Sigmoid colon (tissue), 7 donors: ENCODE data around the gene SPTLC1. TPM values are rescaled to one million over a fixed set of nuclear protein-coding genes. Genes with fewer than 3 reads are reported as not detected.

Experiments used
- DNase-seq: peaks from one replicate; pipeline ENCODE4 v3.0.0-alpha.2; 2019
- H3K27ac ChIP-seq, 4 donors: fragments of 200-600 bp; sonication (generic); one replicate each; pipeline ENCODE4 v1.5.1; 2016 to 2019; ENCODE audit warnings: mild to moderate bottlenecking in 1 of 4
- H3K27me3 ChIP-seq, 3 donors: fragments of 200-600 bp; sonication (generic); one replicate each; pipeline ENCODE4 v1.5.1; 2019; ENCODE audit warnings: mild to moderate bottlenecking in 1 of 3
- H3K36me3 ChIP-seq, 4 donors: fragments of 200-600 bp; sonication (generic); one replicate each; pipeline ENCODE4 v1.5.1; 2016 to 2019
- H3K4me1 ChIP-seq, 4 donors: fragments of 200-600 bp; sonication (generic); one replicate each; pipeline ENCODE4 v1.5.1; 2017 to 2019
- H3K4me3 ChIP-seq, 4 donors: fragments of 200-600 bp; sonication (generic); one replicate each; pipeline ENCODE4 v1.5.1; 2017 to 2019; ENCODE audit warnings: mild to moderate bottlenecking in 2 of 4, moderate library complexity in 1 of 4
- H3K9me3 ChIP-seq, 4 donors: fragments of 200-600 bp in 3 of 4; sonication (generic) in 3 of 4; one replicate each; pipeline versions ENCODE4 v1.5.1 to v1.6.1; 2013 to 2019
- EP300 ChIP-seq, 4 donors: sonication (generic); formaldehyde crosslinking; IDR thresholded peaks; one replicate each; pipeline ENCODE4 v1.6.1; 2017; ENCODE audit warnings: antibody characterized with exemption in 4 of 4
- POLR2A ChIP-seq, 2 donors: fragments of 450-650 bp; IDR thresholded peaks; one replicate each; pipeline ENCODE4 v1.6.1; 2016; ENCODE audit warnings: antibody characterized with exemption in 2 of 2, mild to moderate bottlenecking in 2 of 2, moderate library complexity in 2 of 2
- POLR2AphosphoS5 ChIP-seq, 4 donors: sonication (generic); formaldehyde crosslinking; IDR thresholded peaks; one replicate each; pipeline ENCODE4 v1.6.1; 2017; ENCODE audit warnings: antibody characterized with exemption in 4 of 4
- WGBS, 2 donors: extraction: QIAGEN DNeasy Blood & Tissue Kit; methylation state at CpG; one replicate each; pipeline ENCODE4 v1.1.7; 2013; 5-methylcytosine and 5-hydroxymethylcytosine counted together
- intact Hi-C: fragments of 100-400 bp; cut with DNase I; formaldehyde crosslinking; loops from one replicate; pipeline ENCODE4 v1.15.1; 2023
- polyA plus RNA-seq, 3 donors: library from polyadenylated mRNA; stranded (reverse); fragments of 200-250 nt; gene quantifications; one replicate each; pipeline ENCODE4 v1.2.3, GENCODE V29; 2013
- small RNA-seq, 3 donors: library from RNA; depleted of rRNA; stranded (forward); fragments of <200 nt; gene quantifications; one replicate each; pipeline ENCODE3, GENCODE V24; 2016
- total RNA-seq, 4 donors: library from RNA; depleted of rRNA; stranded (reverse); fragments of >200 nt; gene quantifications; one replicate each; pipeline ENCODE4 v1.1.0, GENCODE V29; 2016
- TF ChIP-seq, protein P1 (sequence below), 4 experiments: fragments of 450-650 bp in 3 of 4; fragments of 200-600 bp in 1 of 4; IDR thresholded peaks; one replicate each; pipeline ENCODE4 v1.5.1; 2016 to 2019; ENCODE audit warnings: antibody characterized with exemption in 4 of 4, mild to moderate bottlenecking in 3 of 4, moderate library complexity in 2 of 4
- donor health status: healthy with polysubstance abuse.
- donor health status: Bipolar disorder and iron deficiency.
- donor health status: healthy.

Gene SPTLC1
- total and polyA plus RNA-seq, 7 donors, result 10.2 to 75.4 (median 55.0) TPM

DNA sequence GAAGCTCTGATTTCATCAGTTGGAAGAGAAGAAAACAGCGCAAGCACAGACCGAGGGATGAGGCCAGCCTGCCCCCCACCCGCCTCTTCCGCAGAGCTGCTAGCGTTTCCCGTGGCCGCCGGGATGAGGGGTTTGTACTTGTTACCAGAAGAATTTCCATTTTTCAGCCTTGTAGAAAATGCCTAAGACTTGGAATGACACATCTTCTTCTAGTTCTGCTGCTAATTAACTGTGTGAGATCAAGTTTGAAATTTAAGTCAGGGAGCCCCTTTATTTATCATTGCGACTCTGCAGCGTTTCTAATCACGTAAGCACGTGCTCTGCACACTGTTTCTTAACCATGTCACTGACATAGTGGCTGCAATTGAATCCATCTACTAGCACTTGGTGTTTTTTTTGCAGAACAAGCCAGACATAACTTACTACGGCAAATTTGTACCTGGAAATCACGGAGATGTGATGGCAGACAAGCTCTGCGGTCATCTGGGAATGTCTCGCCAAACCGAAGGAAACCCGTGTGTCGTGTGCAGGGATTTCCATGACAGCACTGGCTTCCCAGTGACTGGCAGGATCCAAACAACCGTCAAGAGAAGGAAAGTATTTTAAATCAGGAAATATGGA is 123.4 kb downstream of the SPTLC1 start:
- Histone ChIP-seq H3K36me3 (no peaks in the 10 kb centered on the region), H3K9me3 (no peaks in the 10 kb centered on the region), H3K4me1 (no peaks in the 10 kb centered on the region), H3K27ac (no peak overlapping the region), H3K27me3 (no peaks in the 10 kb centered on the region), H3K4me3 (no peak overlapping the region)
- intact Hi-C loops, result no loop called here
- TF ChIP-seq POLR2AphosphoS5 (IDR thresholded peaks at IDR 0.05), result no peak
- TF ChIP-seq EP300 (IDR thresholded peaks at IDR 0.05), result no peak
- TF ChIP-seq, protein P1, sequence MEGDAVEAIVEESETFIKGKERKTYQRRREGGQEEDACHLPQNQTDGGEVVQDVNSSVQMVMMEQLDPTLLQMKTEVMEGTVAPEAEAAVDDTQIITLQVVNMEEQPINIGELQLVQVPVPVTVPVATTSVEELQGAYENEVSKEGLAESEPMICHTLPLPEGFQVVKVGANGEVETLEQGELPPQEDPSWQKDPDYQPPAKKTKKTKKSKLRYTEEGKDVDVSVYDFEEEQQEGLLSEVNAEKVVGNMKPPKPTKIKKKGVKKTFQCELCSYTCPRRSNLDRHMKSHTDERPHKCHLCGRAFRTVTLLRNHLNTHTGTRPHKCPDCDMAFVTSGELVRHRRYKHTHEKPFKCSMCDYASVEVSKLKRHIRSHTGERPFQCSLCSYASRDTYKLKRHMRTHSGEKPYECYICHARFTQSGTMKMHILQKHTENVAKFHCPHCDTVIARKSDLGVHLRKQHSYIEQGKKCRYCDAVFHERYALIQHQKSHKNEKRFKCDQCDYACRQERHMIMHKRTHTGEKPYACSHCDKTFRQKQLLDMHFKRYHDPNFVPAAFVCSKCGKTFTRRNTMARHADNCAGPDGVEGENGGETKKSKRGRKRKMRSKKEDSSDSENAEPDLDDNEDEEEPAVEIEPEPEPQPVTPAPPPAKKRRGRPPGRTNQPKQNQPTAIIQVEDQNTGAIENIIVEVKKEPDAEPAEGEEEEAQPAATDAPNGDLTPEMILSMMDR (IDR thresholded peaks at IDR 0.05), result no peak
- no peak for TF ChIP-seq POLR2A (IDR thresholded peaks at IDR 0.05)
- no peak for DNase-seq
- 89 to 93% methylated on average over 20 of the region's 20 CpGs for WGBS, 2 donors

- H3K27ac ChIP-seq, result no peak overlapping the region
- TF ChIP-seq EP300 (IDR thresholded peaks at IDR 0.05), result no peak
- no peak for TF ChIP-seq POLR2A (IDR thresholded peaks at IDR 0.05)
- TF ChIP-seq, protein P1 (IDR thresholded peaks at IDR 0.05), result no peak
- no peak for TF ChIP-seq POLR2AphosphoS5 (IDR thresholded peaks at IDR 0.05)
- no peak overlapping the region for H3K4me3 ChIP-seq
- WGBS, 2 donors, result 91 to 94% methylated on average over 2 of the region's 2 CpGs
- H3K9me3 ChIP-seq, result peaks cover 0 to 3% (median 0%) of the 10 kb centered on the region in 4 donors
- intact Hi-C loops, result no loop called here
- H3K27me3 ChIP-seq, result no peaks in the 10 kb centered on the region
- H3K36me3 ChIP-seq, result no peaks in the 10 kb centered on the region
- DNase-seq, result no peak
- H3K4me1 ChIP-seq, result no peaks in the 10 kb centered on the region
Measured at GRCh38 chr9:91986248-91986647, 129.0 kb downstream of the SPTLC1 start.

GRCh38 chr9:91985692-91986091 is 129.5 kb downstream of the SPTLC1 start:
- TF ChIP-seq POLR2AphosphoS5 (IDR thresholded peaks at IDR 0.05) (no peak), POLR2A (IDR thresholded peaks at IDR 0.05) (no peak), EP300 (IDR thresholded peaks at IDR 0.05) (no peak)
- TF ChIP-seq, protein P1 (IDR thresholded peaks at IDR 0.05), result no peak
- Histone ChIP-seq H3K27ac (no peak overlapping the region), H3K4me3 (no peak overlapping the region), H3K36me3 (no peaks in the 10 kb centered on the region), H3K4me1 (no peaks in the 10 kb centered on the region), H3K27me3 (no peaks in the 10 kb centered on the region), H3K9me3 (peaks cover 0 to 8% (median 0%) of the 10 kb centered on the region in 4 donors)
- intact Hi-C loops, result no loop called here
- 89 to 91% methylated on average over 2 of the region's 2 CpGs for WGBS, 2 donors
- no peak for DNase-seq

Small RNA genes within 50 kb of the gene (small RNA-seq; reads per million reads assigned to genes)
- 0 reads per million in 3 donors for gene MTATP6P29
- gene MTND4LP7, result 0 reads per million in 3 donors

Other genes starting within 250 kb of the SPTLC1 start
- gene ROR2, start 165.2 kb downstream of the SPTLC1 start, total RNA-seq, result 10 to 100 TPM; 51.4 to 81.7 (median 59.8) TPM
- 1 to 10 TPM in 2 of 3 donors, under 1 TPM in 1; 0.46 to 7.6 (median 1.2) TPM for gene ROR2, start 165.2 kb downstream of the SPTLC1 start, polyA plus RNA-seq
- gene IARS1, start 178.3 kb upstream of the SPTLC1 start, total RNA-seq, result 10 to 100 TPM; 61.4 to 62.4 (median 62.2) TPM
- gene IARS1, start 178.3 kb upstream of the SPTLC1 start, polyA plus RNA-seq, result 10 to 100 TPM in 2 of 3 donors, 1 to 10 TPM in 1; 9.0 to 45.2 (median 13.6) TPM
- gene NOL8, start 209.9 kb upstream of the SPTLC1 start, total RNA-seq, result 10 to 100 TPM; 23.9 to 32.1 (median 28.2) TPM
- gene NOL8, start 209.9 kb upstream of the SPTLC1 start, polyA plus RNA-seq, result 10 to 100 TPM in 2 of 3 donors, 1 to 10 TPM in 1; 7.9 to 20.4 (median 13.2) TPM
- gene CENPP, start 210.5 kb upstream of the SPTLC1 start, total RNA-seq, result 10 to 100 TPM in 1 of 4 donors, 1 to 10 TPM in 3; 1.8 to 11.9 (median 5.2) TPM
- 1 to 10 TPM in 1 of 3 donors, under 1 TPM in 2; 0.60 to 2.4 (median 0.69) TPM for gene CENPP, start 210.5 kb upstream of the SPTLC1 start, polyA plus RNA-seq